GM12801 (cell line): Measurements from ENCODE around the gene OBSCN.

Experiments used
- CTCF ChIP-seq: IDR thresholded peaks from one replicate; pipeline ENCODE4 v1.5.1; 2011; ENCODE audit warnings: control low read depth; ENCODE audit not compliant: insufficient read length; ENCODE audit errors: extremely low read depth

The OBSCN gene

GRCh38 chr1:228347181-228347580, 139.3 kb downstream of the OBSCN start:
- no peak for TF ChIP-seq CTCF

GRCh38 chr1:228348708-228349467, 141.0 kb downstream of the OBSCN start:
- no peak for TF ChIP-seq CTCF

- TF ChIP-seq CTCF: no peak
These were observed 141.9 kb downstream of the OBSCN start for GRCh38 chr1:228349701-228350171.

- TF ChIP-seq CTCF: no peak
These were observed 142.4 kb downstream of the OBSCN start for GRCh38 chr1:228350179-228350742.

- TF ChIP-seq CTCF: no peak
These were observed 143.3 kb downstream of the OBSCN start for GRCh38 chr1:228350831-228351781.

GRCh38 chr1:228351850-228352249, 144.0 kb downstream of the OBSCN start:
- no peak for TF ChIP-seq CTCF
